ENCODE data around the gene TLCD4.

DNA sequence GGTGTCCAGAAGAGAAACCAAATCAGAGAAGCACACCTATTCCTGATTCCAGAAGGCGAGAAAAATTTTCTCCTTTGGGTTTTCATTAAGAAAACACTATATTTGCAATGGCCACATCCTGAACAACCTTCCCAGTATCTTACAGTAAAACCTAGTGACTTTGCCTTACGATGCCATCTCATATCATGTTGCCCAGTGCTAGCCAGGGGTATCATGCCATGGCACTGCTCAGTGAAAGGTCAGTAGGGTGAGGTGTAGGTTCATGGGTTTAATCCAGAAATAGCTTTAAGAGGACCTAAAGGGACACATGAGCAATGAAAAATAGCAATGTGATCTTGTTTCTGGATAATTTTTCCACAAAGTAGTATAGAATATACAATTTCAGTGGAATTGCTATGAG is 7.2 kb downstream of the TLCD4 start:
- TF ChIP-seq TAF1 (IDR thresholded peaks at IDR 0.05; ENCODE audit: low read depth) (no peak), EP300 (IDR thresholded peaks at IDR 0.05; ENCODE audit: borderline replicate concordance) (no peak)
- TF ChIP-seq, protein P1, sequence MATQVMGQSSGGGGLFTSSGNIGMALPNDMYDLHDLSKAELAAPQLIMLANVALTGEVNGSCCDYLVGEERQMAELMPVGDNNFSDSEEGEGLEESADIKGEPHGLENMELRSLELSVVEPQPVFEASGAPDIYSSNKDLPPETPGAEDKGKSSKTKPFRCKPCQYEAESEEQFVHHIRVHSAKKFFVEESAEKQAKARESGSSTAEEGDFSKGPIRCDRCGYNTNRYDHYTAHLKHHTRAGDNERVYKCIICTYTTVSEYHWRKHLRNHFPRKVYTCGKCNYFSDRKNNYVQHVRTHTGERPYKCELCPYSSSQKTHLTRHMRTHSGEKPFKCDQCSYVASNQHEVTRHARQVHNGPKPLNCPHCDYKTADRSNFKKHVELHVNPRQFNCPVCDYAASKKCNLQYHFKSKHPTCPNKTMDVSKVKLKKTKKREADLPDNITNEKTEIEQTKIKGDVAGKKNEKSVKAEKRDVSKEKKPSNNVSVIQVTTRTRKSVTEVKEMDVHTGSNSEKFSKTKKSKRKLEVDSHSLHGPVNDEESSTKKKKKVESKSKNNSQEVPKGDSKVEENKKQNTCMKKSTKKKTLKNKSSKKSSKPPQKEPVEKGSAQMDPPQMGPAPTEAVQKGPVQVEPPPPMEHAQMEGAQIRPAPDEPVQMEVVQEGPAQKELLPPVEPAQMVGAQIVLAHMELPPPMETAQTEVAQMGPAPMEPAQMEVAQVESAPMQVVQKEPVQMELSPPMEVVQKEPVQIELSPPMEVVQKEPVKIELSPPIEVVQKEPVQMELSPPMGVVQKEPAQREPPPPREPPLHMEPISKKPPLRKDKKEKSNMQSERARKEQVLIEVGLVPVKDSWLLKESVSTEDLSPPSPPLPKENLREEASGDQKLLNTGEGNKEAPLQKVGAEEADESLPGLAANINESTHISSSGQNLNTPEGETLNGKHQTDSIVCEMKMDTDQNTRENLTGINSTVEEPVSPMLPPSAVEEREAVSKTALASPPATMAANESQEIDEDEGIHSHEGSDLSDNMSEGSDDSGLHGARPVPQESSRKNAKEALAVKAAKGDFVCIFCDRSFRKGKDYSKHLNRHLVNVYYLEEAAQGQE (IDR thresholded peaks at IDR 0.05; ENCODE audit: low read depth) = no peak

Measured in Ishikawa (cell line).